Smooth muscle cell (in vitro differentiated cells): Measurements from ENCODE around the gene ZNF366. TPM values are rescaled to one million over a fixed set of nuclear protein-coding genes. Genes with fewer than 3 reads are reported as not detected.

Experiments used
- DNase-seq: peaks from one replicate; lab custom pipeline; 2025; ENCODE audit not compliant: unreplicated experiment; lab: John Stamatoyannopoulos, UW
- H2AFZ ChIP-seq: fragments of 200-600 bp; sonication (generic); 2 replicates; pipeline ENCODE4 v1.6.0; 2016; ENCODE audit warnings: antibody characterized with exemption, low read depth, mild to moderate bottlenecking
- H3F3A ChIP-seq: fragments of 200-600 bp; sonication (generic); 2 replicates; pipeline ENCODE4 v1.6.0; 2017; ENCODE audit warnings: antibody characterized with exemption, low read depth
- H3K27ac ChIP-seq: fragments of 200-600 bp; sonication (generic); 2 replicates; pipeline ENCODE4 v1.5.1; 2016; ENCODE audit warnings: low read depth, mild to moderate bottlenecking
- H3K27me3 ChIP-seq: fragments of 200-600 bp; sonication (generic); 2 replicates; pipeline ENCODE4 v1.6.1; 2016; ENCODE audit warnings: low read depth, mild to moderate bottlenecking
- H3K36me3 ChIP-seq: fragments of 200-600 bp; sonication (generic); 2 replicates; pipeline ENCODE4 v1.5.1; 2016; ENCODE audit warnings: low read depth
- H3K4me1 ChIP-seq: fragments of 200-600 bp; sonication (generic); 2 replicates; pipeline ENCODE4 v1.5.1; 2016; ENCODE audit warnings: low read depth
- H3K4me2 ChIP-seq: fragments of 200-600 bp; sonication (generic); 2 replicates; pipeline ENCODE4 v1.6.0; 2016; ENCODE audit warnings: mild to moderate bottlenecking
- H3K4me3 ChIP-seq: fragments of 200-600 bp; sonication (generic); 2 replicates; pipeline ENCODE4 v1.5.1; 2016; ENCODE audit warnings: mild to moderate bottlenecking
- H3K79me2 ChIP-seq: fragments of 200-600 bp; sonication (generic); 2 replicates; pipeline ENCODE4 v1.6.0; 2016; ENCODE audit warnings: low read depth, mild to moderate bottlenecking
- H3K9ac ChIP-seq: fragments of 200-600 bp; sonication (generic); 2 replicates; pipeline ENCODE4 v1.6.0; 2016; ENCODE audit warnings: low read depth
- H3K9me3 ChIP-seq: fragments of 200-600 bp; sonication (generic); replicated peaks from 2 replicates; pipeline ENCODE4 v1.5.1; 2016; ENCODE audit warnings: low read depth
- H4K20me1 ChIP-seq: fragments of 200-600 bp; sonication (generic); 2 replicates; pipeline ENCODE4 v1.6.0; 2016; ENCODE audit warnings: low read depth
- WGBS: methylation state at CpG from one replicate; pipeline ENCODE4 v1.1.7; 2016; ENCODE audit warnings: low lambda C conversion rate; 5-methylcytosine and 5-hydroxymethylcytosine counted together
- polyA plus RNA-seq: library from polyadenylated mRNA; unstranded; fragments of >200 nt; fragmentation: Nextera tagmentation; extraction: Ambion mirVana; gene quantifications from 2 replicates; pipeline ENCODE4 v1.2.1, GENCODE V29; 2016
- total RNA-seq: library from RNA; depleted of rRNA; stranded (reverse); fragments of >200 nt; gene quantifications from 2 replicates; pipeline ENCODE4 v1.2.3, GENCODE V29; 2014
- TF ChIP-seq, protein P1 (sequence below): fragments of 200-600 bp; sonication (generic); IDR thresholded peaks from 2 replicates; pipeline ENCODE4 v1.5.1; 2017; ENCODE audit warnings: borderline replicate concordance, mild to moderate bottlenecking, antibody characterized with exemption; ENCODE audit not compliant: insufficient read depth, poor library complexity, severe bottlenecking

ZNF366 gene
- total and polyA plus RNA-seq, 2 experiments from 2014 or later = not detected

DNA sequence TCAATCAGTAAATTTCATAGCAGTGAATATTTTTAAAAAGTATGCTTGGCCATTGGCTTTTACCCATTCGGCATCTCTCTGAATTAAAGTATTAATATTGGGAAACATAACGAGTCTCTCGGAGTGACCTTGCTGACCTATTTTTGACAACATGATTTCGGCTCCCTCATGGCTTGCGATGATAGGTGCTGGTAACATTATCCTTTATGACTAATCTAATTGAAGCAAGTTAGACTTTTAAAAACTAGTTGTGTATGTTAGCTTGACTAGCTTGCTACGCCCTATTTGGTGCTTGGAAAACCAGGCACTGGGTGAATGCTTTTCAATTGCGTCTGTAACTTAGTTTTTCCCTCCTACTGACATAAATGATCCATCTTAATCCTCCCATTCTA, 1.1 kb downstream of the ZNF366 start:
- peaks cover 5% of the 10 kb centered on the region for H3K4me1 ChIP-seq
- no peak overlapping the region for H3K27ac ChIP-seq
- 90% methylated on average over 7 of the region's 7 CpGs for WGBS
- H2AFZ ChIP-seq = no peak overlapping the region
- H3K9me3 ChIP-seq = no peaks in the 10 kb centered on the region
- H3F3A ChIP-seq = peaks cover 6% of the 10 kb centered on the region
- no peak for DNase-seq
- H3K36me3 ChIP-seq = no peaks in the 10 kb centered on the region
- no peak overlapping the region for H3K9ac ChIP-seq
- no peaks in the 10 kb centered on the region for H3K79me2 ChIP-seq
- H3K4me3 ChIP-seq = no peak overlapping the region
- no peaks in the 10 kb centered on the region for H4K20me1 ChIP-seq
- H3K4me2 ChIP-seq = no peak overlapping the region
- TF ChIP-seq, protein P1, sequence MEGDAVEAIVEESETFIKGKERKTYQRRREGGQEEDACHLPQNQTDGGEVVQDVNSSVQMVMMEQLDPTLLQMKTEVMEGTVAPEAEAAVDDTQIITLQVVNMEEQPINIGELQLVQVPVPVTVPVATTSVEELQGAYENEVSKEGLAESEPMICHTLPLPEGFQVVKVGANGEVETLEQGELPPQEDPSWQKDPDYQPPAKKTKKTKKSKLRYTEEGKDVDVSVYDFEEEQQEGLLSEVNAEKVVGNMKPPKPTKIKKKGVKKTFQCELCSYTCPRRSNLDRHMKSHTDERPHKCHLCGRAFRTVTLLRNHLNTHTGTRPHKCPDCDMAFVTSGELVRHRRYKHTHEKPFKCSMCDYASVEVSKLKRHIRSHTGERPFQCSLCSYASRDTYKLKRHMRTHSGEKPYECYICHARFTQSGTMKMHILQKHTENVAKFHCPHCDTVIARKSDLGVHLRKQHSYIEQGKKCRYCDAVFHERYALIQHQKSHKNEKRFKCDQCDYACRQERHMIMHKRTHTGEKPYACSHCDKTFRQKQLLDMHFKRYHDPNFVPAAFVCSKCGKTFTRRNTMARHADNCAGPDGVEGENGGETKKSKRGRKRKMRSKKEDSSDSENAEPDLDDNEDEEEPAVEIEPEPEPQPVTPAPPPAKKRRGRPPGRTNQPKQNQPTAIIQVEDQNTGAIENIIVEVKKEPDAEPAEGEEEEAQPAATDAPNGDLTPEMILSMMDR = no peak
- no peaks in the 10 kb centered on the region for H3K27me3 ChIP-seq

DNA sequence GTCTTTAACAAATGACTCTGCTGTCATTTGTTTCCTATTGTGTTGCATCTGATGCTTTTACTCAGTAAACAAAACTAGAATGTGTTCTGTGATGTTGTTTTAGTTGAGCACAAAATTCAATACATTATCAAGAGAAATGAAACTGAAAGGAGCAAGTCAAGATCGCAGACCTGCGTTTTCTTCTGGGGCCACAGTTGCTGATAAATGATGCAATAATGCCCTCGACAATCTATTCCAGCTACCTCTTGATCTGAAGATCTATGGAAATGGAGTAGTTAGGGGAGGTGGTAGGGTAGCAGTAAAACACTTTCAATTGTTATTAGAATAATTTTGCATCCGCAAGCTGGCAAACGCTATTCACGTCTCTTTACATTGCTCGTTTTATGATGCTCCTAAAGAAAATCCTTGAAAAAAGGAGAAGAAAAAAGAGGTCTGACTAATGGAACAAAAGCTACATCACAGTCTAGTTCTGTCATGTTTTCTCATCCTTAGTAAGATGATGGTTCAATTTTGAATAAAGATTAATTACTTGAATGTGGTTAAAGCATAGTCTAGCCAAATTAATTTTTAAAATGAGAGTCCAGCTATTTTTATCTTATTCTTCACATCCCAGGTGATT, 1.6 kb downstream of the ZNF366 start:
- Histone ChIP-seq H3F3A (peaks cover 6% of the 10 kb centered on the region), H3K9me3 (no peaks in the 10 kb centered on the region), H3K4me2 (no peak overlapping the region), H3K36me3 (no peaks in the 10 kb centered on the region), H2AFZ (no peak overlapping the region), H3K4me3 (no peak overlapping the region), H3K9ac (no peak overlapping the region), H3K79me2 (no peaks in the 10 kb centered on the region), H4K20me1 (no peaks in the 10 kb centered on the region), H3K27ac (no peak overlapping the region), H3K4me1 (peaks cover 5% of the 10 kb centered on the region), H3K27me3 (no peaks in the 10 kb centered on the region)
- DNase-seq = no peak
- 90% methylated on average over 7 of the region's 7 CpGs for WGBS
- TF ChIP-seq, protein P1 = no peak

DNA sequence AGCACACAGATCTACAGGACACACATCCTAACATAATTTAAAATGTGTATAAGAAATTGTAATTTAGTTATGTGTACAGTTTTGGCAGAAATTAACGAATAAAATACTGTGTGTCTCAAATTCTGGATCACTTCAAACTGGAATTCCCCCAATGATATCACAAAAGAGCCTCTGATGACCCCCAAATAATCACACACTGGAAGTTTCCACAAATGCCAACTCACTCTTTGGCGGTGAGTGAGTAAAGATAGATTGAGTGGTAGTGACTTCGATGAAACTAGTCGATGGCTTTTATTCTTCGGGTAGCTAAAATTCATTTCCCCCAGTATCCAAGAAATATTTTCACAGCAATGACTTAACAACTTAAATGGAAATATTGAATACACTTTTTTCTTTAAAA, 2.2 kb downstream of the ZNF366 start:
- H3F3A ChIP-seq = peaks cover 6% of the 10 kb centered on the region
- no peak overlapping the region for H3K4me2 ChIP-seq
- H3K9me3 ChIP-seq = no peaks in the 10 kb centered on the region
- no peaks in the 10 kb centered on the region for H3K27me3 ChIP-seq
- no peaks in the 10 kb centered on the region for H3K79me2 ChIP-seq
- H3K9ac ChIP-seq = no peak overlapping the region
- peaks cover 5% of the 10 kb centered on the region for H3K4me1 ChIP-seq
- TF ChIP-seq, protein P1 = no peak
- no peak for DNase-seq
- no peak overlapping the region for H3K27ac ChIP-seq
- H3K4me3 ChIP-seq = no peak overlapping the region
- H2AFZ ChIP-seq = no peak overlapping the region
- no peaks in the 10 kb centered on the region for H3K36me3 ChIP-seq
- WGBS = 97% methylated on average over 5 of the region's 5 CpGs
- H4K20me1 ChIP-seq = no peaks in the 10 kb centered on the region

DNA sequence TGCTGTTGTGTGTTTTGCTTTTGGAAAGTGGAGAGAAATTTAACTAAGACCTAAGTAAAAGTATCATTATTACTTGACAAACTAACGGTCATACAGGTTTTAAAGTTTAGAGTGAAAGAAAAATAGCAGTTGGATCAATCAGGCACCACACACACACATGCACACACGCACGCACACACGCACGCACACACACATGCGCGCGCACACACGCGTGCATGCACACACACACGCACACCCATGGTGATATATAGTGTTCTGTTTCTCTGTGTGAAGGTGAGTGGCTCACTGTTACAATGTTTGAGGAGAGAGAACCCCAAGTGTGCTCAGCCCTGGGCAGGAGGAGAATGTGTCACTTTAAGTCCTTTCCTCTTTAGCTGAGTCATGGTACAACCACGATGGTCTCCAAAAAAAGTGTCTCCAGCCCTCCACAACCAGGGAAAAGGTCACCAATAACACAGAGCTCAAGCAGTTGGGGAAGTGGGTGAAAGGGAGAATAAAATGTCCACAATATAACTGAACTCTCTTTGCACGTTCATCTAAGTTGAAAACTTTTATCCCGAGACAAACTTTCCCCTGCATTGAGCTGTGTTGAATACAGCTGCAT, 3.2 kb downstream of the ZNF366 start:
- no peak for DNase-seq
- peak overlapping the region; percentile 26 for H3K4me2 ChIP-seq
- no peaks in the 10 kb centered on the region for H4K20me1 ChIP-seq

More for the DNA sequence above, 3.2 kb downstream of the ZNF366 start:
- TF ChIP-seq, protein P1 = no peak
- Histone ChIP-seq H3K36me3 (no peaks in the 10 kb centered on the region), H3K27me3 (no peaks in the 10 kb centered on the region), H3F3A (peaks cover 6% of the 10 kb centered on the region), H3K27ac (no peak overlapping the region), H3K4me3 (no peak overlapping the region), H3K79me2 (no peaks in the 10 kb centered on the region), H3K4me1 (peaks cover 5% of the 10 kb centered on the region), H3K9me3 (no peaks in the 10 kb centered on the region), H3K9ac (no peak overlapping the region), H2AFZ (peak overlapping the region; percentile 64)
- 86% methylated on average over 14 of the region's 14 CpGs for WGBS
